ENCODE results near the gene CPA1. TPM values are rescaled to one million over a fixed set of nuclear protein-coding genes. Genes with fewer than 3 reads are reported as not detected.

Gene CPA1
- polyA plus RNA-seq, 4 donors, result 0.28 to 12.7 (median 8.9) TPM

GRCh38 chr7:130359276-130359857 is 20.9 kb upstream of the CPA1 start:
- FAIRE-seq (no peak), DNase-seq (no peak)
- no peaks in the 10 kb centered on the region for H3K36me3 ChIP-seq (ENCODE audit: control insufficient read depth in 3 of 3, insufficient read depth in 2 of 3, low read depth in 1 of 3, low read length in 3 of 3)
- peaks cover 0 to 25% of the 10 kb centered on the region in 2 donors for H3K9me3 ChIP-seq (ENCODE audit: control insufficient read depth in 2 of 2, insufficient read depth in 1 of 2, low read depth in 1 of 2, low read length in 1 of 2)
- H3K27ac ChIP-seq (ENCODE audit: low read depth in 1 of 3, low read length in 2 of 3), result no peak overlapping the region
- peaks cover 0 to 15% (median 0%) of the 10 kb centered on the region in 3 donors for H3K4me1 ChIP-seq (ENCODE audit: control insufficient read depth in 3 of 3, insufficient read depth in 2 of 3, low read depth in 1 of 3, low read length in 2 of 3)
- H3K4me3 ChIP-seq (ENCODE audit: low read depth in 1 of 3, low read length in 3 of 3), result no peak overlapping the region
- no peaks in the 10 kb centered on the region for H3K27me3 ChIP-seq (ENCODE audit: control insufficient read depth in 3 of 3, insufficient read depth in 3 of 3, low read length in 3 of 3)
- 81 to 98% (median 92%) methylated on average over 5 of the region's 5 CpGs for WGBS, 3 donors

- no peaks in the 10 kb centered on the region for H3K27me3 ChIP-seq (ENCODE audit: control insufficient read depth in 3 of 3, insufficient read depth in 3 of 3, low read length in 3 of 3)
- peaks cover 0 to 27% (median 0%) of the 10 kb centered on the region in 3 donors for H3K4me1 ChIP-seq (ENCODE audit: control insufficient read depth in 3 of 3, insufficient read depth in 2 of 3, low read depth in 1 of 3, low read length in 2 of 3)
- 94 to 96% (median 95%) methylated on average over 3 of the region's 3 CpGs for WGBS, 3 donors
- DNase-seq (no peak), FAIRE-seq (no peak)
- no peak overlapping the region for H3K27ac ChIP-seq (ENCODE audit: low read depth in 1 of 3, low read length in 2 of 3)
- H3K36me3 ChIP-seq (ENCODE audit: control insufficient read depth in 3 of 3, insufficient read depth in 2 of 3, low read depth in 1 of 3, low read length in 3 of 3), result no peaks in the 10 kb centered on the region
- H3K4me3 ChIP-seq (ENCODE audit: low read depth in 1 of 3, low read length in 3 of 3), result no peak overlapping the region
- H3K9me3 ChIP-seq (ENCODE audit: control insufficient read depth in 2 of 2, insufficient read depth in 1 of 2, low read depth in 1 of 2, low read length in 1 of 2), result peaks cover 0 to 25% of the 10 kb centered on the region in 2 donors
These were observed 19.8 kb upstream of the CPA1 start for GRCh38 chr7:130360518-130360917.

DNA sequence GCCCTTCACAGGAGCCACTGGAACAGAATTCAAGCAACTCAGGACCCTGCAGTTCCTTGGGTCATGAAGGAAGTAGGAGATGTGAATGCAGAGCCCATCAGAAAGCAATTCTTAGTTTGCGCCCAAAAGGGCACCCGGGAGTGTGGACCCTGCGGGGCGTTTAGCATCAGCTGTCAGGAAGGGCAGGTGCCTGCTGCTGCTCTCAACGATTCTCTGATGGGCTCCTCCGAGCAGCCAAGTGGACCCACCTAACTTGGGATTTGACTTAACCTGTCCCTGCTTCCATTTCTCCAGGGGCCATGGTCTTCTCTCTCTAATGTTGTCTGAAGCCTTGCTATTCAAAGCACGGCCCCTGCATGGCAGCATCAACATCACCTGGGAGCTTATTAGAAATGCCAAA is 18.6 kb upstream of the CPA1 start:
- Histone ChIP-seq H3K4me3 (ENCODE audit: low read depth in 1 of 3, low read length in 3 of 3) (no peak overlapping the region), H3K27me3 (ENCODE audit: control insufficient read depth in 3 of 3, insufficient read depth in 3 of 3, low read length in 3 of 3) (no peaks in the 10 kb centered on the region), H3K9me3 (ENCODE audit: control insufficient read depth in 2 of 2, insufficient read depth in 1 of 2, low read depth in 1 of 2, low read length in 1 of 2) (peaks cover 0 to 25% of the 10 kb centered on the region in 2 donors), H3K36me3 (ENCODE audit: control insufficient read depth in 3 of 3, insufficient read depth in 2 of 3, low read depth in 1 of 3, low read length in 3 of 3) (no peaks in the 10 kb centered on the region), H3K27ac (ENCODE audit: low read depth in 1 of 3, low read length in 2 of 3) (no peak overlapping the region), H3K4me1 (ENCODE audit: control insufficient read depth in 3 of 3, insufficient read depth in 2 of 3, low read depth in 1 of 3, low read length in 2 of 3) (peaks cover 0 to 28% (median 0%) of the 10 kb centered on the region in 3 donors)
- FAIRE-seq, result no peak
- WGBS, 3 donors, result 90 to 96% (median 93%) methylated on average over 7 of the region's 7 CpGs
- DNase-seq, result no peak

- no peak overlapping the region for H3K4me3 ChIP-seq (ENCODE audit: low read depth in 1 of 3, low read length in 3 of 3)
- H3K27ac ChIP-seq (ENCODE audit: low read depth in 1 of 3, low read length in 2 of 3), result no peak overlapping the region
- FAIRE-seq, result no peak
- no peaks in the 10 kb centered on the region for H3K27me3 ChIP-seq (ENCODE audit: control insufficient read depth in 3 of 3, insufficient read depth in 3 of 3, low read length in 3 of 3)
- no peaks in the 10 kb centered on the region for H3K36me3 ChIP-seq (ENCODE audit: control insufficient read depth in 3 of 3, insufficient read depth in 2 of 3, low read depth in 1 of 3, low read length in 3 of 3)
- H3K9me3 ChIP-seq (ENCODE audit: control insufficient read depth in 2 of 2, insufficient read depth in 1 of 2, low read depth in 1 of 2, low read length in 1 of 2), result peaks cover 0 to 25% of the 10 kb centered on the region in 2 donors
- H3K4me1 ChIP-seq (ENCODE audit: control insufficient read depth in 3 of 3, insufficient read depth in 2 of 3, low read depth in 1 of 3, low read length in 2 of 3), result peaks cover 0 to 30% (median 0%) of the 10 kb centered on the region in 3 donors
- 91 to 97% (median 93%) methylated on average over 10 of the region's 10 CpGs for WGBS, 3 donors
- no peak for DNase-seq
These were observed 18.0 kb upstream of the CPA1 start for GRCh38 chr7:130362251-130362816.

DNA sequence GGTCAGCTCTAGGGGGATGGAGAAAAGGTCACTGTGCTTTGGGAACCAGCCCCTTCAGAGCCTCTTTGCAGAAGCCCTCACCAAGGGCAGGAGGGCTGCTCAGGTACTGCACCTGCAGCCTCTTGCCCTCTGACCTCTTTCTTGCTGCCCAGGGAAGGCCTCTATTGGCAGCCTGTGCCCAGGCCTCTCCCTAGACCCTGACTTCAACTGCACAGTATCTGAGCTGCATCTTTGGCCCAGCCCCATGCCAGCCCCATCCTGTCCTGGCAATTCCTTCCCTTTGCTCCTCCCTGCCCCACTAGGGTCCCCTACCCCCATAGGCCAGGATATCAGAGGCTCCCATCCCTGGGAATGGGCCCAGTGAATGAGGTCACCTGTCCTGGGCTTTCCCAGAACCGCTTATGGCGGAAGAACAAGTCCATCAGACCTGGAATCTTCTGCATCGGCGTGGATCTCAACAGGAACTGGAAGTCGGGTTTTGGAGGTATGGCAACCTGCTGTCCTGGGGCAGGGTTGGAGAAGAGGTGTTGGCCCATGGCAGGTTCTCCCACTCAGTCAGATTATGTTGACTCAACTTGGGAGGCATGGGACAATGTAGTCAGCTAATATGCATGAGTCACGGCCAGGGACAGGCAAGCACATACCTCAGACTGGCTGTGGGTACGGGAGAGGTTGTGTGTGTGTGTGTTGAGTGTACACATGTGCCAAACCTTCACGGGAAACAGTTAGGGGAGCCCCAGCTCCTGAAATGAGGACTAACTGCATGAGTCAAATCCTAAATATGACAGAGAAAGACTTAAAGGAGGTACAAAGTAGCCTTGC is 17.1 kb upstream of the CPA1 start:
- H3K27ac ChIP-seq (ENCODE audit: low read depth in 1 of 3, low read length in 2 of 3), result no peak overlapping the region
- no peak for FAIRE-seq
- peaks cover 0 to 25% of the 10 kb centered on the region in 2 donors for H3K9me3 ChIP-seq (ENCODE audit: control insufficient read depth in 2 of 2, insufficient read depth in 1 of 2, low read depth in 1 of 2, low read length in 1 of 2)
- no peak for DNase-seq
- H3K4me3 ChIP-seq (ENCODE audit: low read depth in 1 of 3, low read length in 3 of 3), result no peak overlapping the region
- WGBS, 3 donors, result 68 to 83% (median 70%) methylated on average over 8 of the region's 8 CpGs
- H3K27me3 ChIP-seq (ENCODE audit: control insufficient read depth in 3 of 3, insufficient read depth in 3 of 3, low read length in 3 of 3), result no peaks in the 10 kb centered on the region
- H3K36me3 ChIP-seq (ENCODE audit: control insufficient read depth in 3 of 3, insufficient read depth in 2 of 3, low read depth in 1 of 3, low read length in 3 of 3), result no peaks in the 10 kb centered on the region
- peaks cover 0 to 34% (median 0%) of the 10 kb centered on the region in 3 donors for H3K4me1 ChIP-seq (ENCODE audit: control insufficient read depth in 3 of 3, insufficient read depth in 2 of 3, low read depth in 1 of 3, low read length in 2 of 3)

DNA sequence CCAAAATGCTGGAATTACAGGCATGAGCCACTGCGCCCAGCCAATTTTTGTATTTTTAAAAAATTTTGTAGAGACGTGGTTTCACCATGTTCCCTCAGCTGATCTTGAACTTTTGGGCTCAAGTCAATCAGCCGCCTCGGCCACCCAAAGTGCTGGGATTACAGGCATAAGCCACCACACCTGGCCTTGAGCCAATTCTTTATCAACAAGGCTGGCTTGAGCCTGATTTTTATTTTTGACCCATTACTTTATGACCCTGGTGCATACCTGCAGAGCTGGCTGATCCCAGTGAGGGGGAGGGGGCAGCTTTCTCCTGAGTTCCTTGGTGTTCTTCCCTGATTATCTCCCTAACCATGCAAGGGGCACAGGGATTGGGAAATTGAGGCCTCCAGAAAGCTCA is 15.8 kb upstream of the CPA1 start:
- H3K4me3 ChIP-seq (ENCODE audit: low read depth in 1 of 3, low read length in 3 of 3), result no peak overlapping the region
- H3K27ac ChIP-seq (ENCODE audit: low read depth in 1 of 3, low read length in 2 of 3), result peak overlapping the region in 1 of 3 donors; percentile 73
- peaks cover 0 to 40% (median 0%) of the 10 kb centered on the region in 3 donors for H3K4me1 ChIP-seq (ENCODE audit: control insufficient read depth in 3 of 3, insufficient read depth in 2 of 3, low read depth in 1 of 3, low read length in 2 of 3)
- no peaks in the 10 kb centered on the region for H3K36me3 ChIP-seq (ENCODE audit: control insufficient read depth in 3 of 3, insufficient read depth in 2 of 3, low read depth in 1 of 3, low read length in 3 of 3)
- DNase-seq, result peak; percentile 25 to 52
- whole genome bisulfite sequencing, 3 donors, result 51 to 76% (median 63%) methylated on average over 4 of the region's 4 CpGs
- no peak for FAIRE-seq
- H3K27me3 ChIP-seq (ENCODE audit: control insufficient read depth in 3 of 3, insufficient read depth in 3 of 3, low read length in 3 of 3), result no peaks in the 10 kb centered on the region
- H3K9me3 ChIP-seq (ENCODE audit: control insufficient read depth in 2 of 2, insufficient read depth in 1 of 2, low read depth in 1 of 2, low read length in 1 of 2), result peaks cover 0 to 13% of the 10 kb centered on the region in 2 donors

DNA sequence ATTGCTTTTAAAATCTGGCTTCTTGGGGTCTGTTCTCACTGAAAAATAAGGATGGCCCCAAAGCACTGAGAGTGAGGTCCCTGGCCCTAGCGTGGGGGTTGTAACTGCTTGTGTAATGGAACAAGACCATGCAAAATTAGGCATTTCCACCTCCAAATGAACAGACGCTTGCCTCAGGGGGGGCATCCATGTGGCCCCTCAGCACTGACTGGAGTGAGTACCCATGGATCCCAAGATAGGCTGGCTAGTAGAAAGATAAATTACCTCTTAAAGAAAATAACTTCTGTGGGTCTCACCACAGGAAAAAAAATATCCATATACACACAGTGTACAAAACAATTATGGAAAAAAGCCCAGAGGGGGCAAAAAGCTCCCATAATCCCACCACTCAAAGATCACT is 15.2 kb upstream of the CPA1 start:
- FAIRE-seq, result no peak
- H3K27me3 ChIP-seq (ENCODE audit: control insufficient read depth in 3 of 3, insufficient read depth in 3 of 3, low read length in 3 of 3), result no peaks in the 10 kb centered on the region
- no peak for DNase-seq
- H3K27ac ChIP-seq (ENCODE audit: low read depth in 1 of 3, low read length in 2 of 3), result peak overlapping the region in 2 of 3 donors; percentile 52 to 73
- WGBS, 3 donors, result 71 to 82% (median 72%) methylated on average over 2 of the region's 2 CpGs
- no peaks in the 10 kb centered on the region for H3K36me3 ChIP-seq (ENCODE audit: control insufficient read depth in 3 of 3, insufficient read depth in 2 of 3, low read depth in 1 of 3, low read length in 3 of 3)
- peaks cover 0 to 6% of the 10 kb centered on the region in 2 donors for H3K9me3 ChIP-seq (ENCODE audit: control insufficient read depth in 2 of 2, insufficient read depth in 1 of 2, low read depth in 1 of 2, low read length in 1 of 2)
- no peak overlapping the region for H3K4me3 ChIP-seq (ENCODE audit: low read depth in 1 of 3, low read length in 3 of 3)
- H3K4me1 ChIP-seq (ENCODE audit: control insufficient read depth in 3 of 3, insufficient read depth in 2 of 3, low read depth in 1 of 3, low read length in 2 of 3), result peaks cover 0 to 47% (median 0%) of the 10 kb centered on the region in 3 donors

DNA sequence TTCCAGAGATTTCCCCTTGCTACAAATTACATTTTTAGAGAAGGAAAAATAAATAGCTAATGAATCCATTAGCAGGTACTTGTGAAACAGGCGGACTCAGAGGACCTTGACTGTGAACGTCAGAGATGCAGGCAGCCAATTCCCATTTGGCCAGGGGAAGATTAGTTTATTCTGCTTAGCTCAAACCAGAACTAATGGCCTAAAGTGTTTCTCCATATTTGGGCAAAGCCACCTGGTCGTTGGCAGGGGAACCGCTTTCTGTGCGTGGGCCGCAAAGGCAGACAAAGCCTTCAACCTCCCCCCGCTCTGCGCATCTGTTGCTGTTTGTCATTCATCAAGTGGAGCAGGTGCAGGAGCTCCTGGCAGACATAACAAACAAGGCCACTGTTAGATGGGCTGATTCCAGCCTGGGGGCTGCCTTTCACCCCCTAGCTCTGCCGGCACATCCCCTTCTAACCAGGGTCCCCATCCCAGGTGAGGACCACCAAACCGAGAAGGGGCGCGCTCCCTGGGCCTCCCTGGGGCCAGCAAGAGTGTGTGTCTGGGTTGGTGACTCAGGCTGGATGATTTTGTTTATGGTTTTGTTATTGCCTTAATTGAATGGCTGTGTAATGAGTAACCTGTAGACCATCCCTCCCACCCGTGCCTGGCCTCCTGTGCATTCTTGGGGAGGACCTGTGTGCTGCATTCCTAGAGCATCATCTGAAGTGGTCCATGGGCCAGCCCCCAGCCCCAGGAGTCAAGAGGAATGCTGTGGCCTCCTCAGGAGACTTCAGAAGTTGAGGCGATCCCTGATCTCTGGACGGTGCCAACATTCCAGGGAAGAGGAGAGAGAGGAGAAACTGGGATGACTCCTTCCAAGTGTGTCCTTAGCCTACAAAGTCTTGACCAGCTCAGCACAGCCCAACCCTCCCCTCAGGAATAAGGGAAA is 14.5 kb upstream of the CPA1 start:
- H3K4me1 ChIP-seq (ENCODE audit: control insufficient read depth in 3 of 3, insufficient read depth in 2 of 3, low read depth in 1 of 3, low read length in 2 of 3), result peaks cover 0 to 54% (median 2%) of the 10 kb centered on the region in 3 donors
- H3K27me3 ChIP-seq (ENCODE audit: control insufficient read depth in 3 of 3, insufficient read depth in 3 of 3, low read length in 3 of 3), result no peaks in the 10 kb centered on the region
- no peaks in the 10 kb centered on the region for H3K36me3 ChIP-seq (ENCODE audit: control insufficient read depth in 3 of 3, insufficient read depth in 2 of 3, low read depth in 1 of 3, low read length in 3 of 3)
- DNase-seq, result peak; percentile 32 to 82
- H3K27ac ChIP-seq (ENCODE audit: low read depth in 1 of 3, low read length in 2 of 3), result peak overlapping the region in 2 of 3 donors; percentile 10 to 73
- FAIRE-seq, result no peak
- H3K4me3 ChIP-seq (ENCODE audit: low read depth in 1 of 3, low read length in 3 of 3), result no peak overlapping the region
- WGBS, 3 donors, result 30 to 51% (median 37%) methylated on average over 15 of the region's 15 CpGs
- H3K9me3 ChIP-seq (ENCODE audit: control insufficient read depth in 2 of 2, insufficient read depth in 1 of 2, low read depth in 1 of 2, low read length in 1 of 2), result peaks cover 0 to 1% of the 10 kb centered on the region in 2 donors

Measured in small intestine (tissue), 7 donors.